Fibroblast of the aortic adventitia (primary cell): ENCODE data around the gene CITED4. TPM values are rescaled to one million over a fixed set of nuclear protein-coding genes. Genes with fewer than 3 reads are reported as not detected.

Experiments
- DNase-seq: peaks from one replicate; pipeline ENCODE4 v3.0.0-alpha.2; 2010; ENCODE audit warnings: low read depth
- H3K4me3 ChIP-seq: 2 replicates; pipeline ENCODE4 v1.5.1; 2011; ENCODE audit warnings: low read depth, mild to moderate bottlenecking, control low read depth, low read length, moderate library complexity
- CTCF ChIP-seq: IDR thresholded peaks from 2 replicates; pipeline ENCODE4 v1.5.1; 2011; ENCODE audit warnings: mild to moderate bottlenecking, low read length, control low read depth, inconsistent platforms; ENCODE audit not compliant: insufficient read depth
- total RNA-seq: library from RNA; depleted of rRNA; stranded (reverse); fragments of >200 nt; gene quantifications from 2 replicates; pipeline ENCODE4 v1.2.3, GENCODE V29; 2012; ENCODE audit warnings: low replicate concordance

The CITED4 gene
- total RNA-seq, 1 donor = 3.6 TPM

DNA sequence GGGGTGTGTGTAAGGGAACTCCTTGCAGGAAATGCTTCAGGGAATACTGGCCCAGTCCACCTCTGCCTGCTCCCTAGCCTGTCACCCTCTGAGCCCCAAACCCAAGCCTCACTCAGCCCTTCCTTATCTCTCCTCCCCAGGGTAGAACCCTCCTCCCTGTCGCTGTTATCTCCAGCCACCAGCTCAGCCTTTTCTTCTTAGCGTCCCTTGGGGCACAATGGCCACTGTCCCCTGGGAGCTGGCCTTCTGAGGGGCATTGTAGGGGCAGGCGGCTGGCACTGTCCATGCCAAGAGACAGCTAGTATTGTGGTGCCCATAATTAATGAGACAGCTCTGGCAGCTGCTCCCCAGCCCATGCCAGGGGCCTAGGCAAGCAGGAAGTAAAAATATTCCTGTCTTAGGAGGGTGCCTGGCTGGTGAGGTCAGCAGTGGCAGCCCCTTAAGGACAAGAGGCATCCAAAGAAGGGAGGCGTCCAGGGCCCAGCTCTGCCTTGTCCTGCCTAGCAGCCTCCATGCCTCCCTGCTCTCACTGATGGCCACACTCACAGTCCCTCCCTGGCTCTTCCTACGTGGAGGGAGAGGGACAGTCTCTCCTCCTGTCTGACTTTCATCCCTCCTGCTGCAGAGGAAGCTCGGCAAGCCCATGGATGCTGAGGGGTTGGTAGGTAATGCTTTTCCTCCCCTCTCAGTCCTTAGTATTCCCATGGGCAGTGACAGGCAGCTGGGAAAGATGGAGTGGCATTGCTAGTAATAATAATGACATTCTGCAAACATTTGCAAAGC is 41.1 kb downstream of the CITED4 start:
- no peak for DNase-seq
- no peak overlapping the region for H3K4me3 ChIP-seq
- TF ChIP-seq CTCF = no peak

- H3K4me3 ChIP-seq = no peak overlapping the region
- TF ChIP-seq CTCF = no peak
- no peak for DNase-seq
Measured at GRCh38 chr1:40820251-40820797, 41.8 kb downstream of the CITED4 start.

DNA sequence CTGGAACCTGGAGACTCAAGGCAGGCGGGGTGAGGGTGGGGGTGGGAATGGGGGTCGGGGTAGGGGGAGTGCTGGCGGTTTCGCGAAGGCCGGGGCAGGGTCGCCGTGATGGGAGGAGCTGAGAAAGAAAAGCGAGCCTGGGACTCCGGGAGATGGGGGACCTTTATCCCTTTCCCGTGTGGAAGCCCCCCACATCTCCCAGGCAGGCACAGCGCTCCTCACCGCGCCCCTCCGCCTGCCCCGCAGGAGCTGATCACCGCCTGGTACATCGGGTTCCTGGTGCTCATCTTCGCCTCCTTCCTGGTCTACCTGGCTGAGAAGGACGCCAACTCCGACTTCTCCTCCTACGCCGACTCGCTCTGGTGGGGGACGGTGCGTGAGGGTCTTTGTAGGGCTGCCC is 43.1 kb downstream of the CITED4 start:
- TF ChIP-seq CTCF = no peak
- no peak overlapping the region for H3K4me3 ChIP-seq
- no peak for DNase-seq

DNA sequence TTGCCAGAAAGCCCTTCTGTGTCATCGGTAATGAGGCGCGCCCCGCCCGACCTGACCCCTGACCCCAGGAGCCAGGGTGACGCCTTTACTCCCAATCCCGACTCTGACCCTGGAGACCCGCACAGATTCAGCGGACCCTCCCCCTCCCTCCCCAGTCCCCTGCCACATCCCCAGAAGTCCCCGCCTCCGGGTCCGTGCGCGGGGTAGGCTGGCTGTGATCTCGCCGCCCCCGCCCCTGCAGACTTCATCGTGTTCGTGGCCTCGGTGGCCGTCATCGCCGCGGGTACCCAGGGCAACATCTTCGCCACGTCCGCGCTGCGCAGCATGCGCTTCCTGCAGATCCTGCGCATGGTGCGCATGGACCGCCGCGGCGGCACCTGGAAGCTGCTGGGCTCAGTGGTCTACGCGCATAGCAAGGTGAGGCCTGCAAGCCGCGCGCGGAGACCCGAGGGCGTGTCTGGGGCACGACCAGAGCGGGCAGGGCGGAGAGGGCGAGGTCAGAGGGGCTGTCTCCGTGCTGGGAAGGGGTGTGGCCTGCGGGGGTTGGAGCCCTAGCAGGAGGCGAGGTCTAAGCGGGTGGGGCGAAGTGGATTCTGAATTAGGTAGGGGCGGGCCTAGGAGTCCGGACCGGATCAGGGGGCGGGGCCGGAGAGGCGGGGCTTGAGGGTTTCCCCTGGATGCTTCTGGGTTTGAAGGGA is 43.8 kb downstream of the CITED4 start:
- DNase-seq = no peak
- peak overlapping the region; percentile 39 for H3K4me3 ChIP-seq
- no peak for TF ChIP-seq CTCF

DNA sequence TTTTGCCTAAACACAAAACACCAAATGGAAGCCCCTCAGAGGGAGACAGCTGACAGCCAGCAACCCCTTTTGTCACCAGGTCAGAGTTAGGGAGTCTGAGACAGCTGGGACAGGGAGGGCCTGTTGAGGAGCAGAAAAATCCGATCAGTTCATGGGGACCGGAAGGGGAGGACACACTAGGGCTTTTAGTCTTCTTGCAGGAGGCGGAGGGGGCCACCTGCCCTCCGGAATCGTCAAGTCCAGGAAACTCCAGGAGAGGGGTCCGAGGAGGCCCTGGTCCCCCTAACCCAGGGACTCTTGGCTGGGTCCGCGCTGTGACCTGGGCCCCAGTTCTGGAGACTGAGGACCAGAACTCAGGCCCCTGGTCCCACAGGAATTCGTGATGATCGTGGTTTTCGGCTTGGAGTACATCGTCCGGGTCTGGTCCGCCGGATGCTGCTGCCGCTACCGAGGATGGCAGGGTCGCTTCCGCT is 44.3 kb downstream of the CITED4 start:
- no peak overlapping the region for H3K4me3 ChIP-seq
- no peak for TF ChIP-seq CTCF
- no peak for DNase-seq

DNA sequence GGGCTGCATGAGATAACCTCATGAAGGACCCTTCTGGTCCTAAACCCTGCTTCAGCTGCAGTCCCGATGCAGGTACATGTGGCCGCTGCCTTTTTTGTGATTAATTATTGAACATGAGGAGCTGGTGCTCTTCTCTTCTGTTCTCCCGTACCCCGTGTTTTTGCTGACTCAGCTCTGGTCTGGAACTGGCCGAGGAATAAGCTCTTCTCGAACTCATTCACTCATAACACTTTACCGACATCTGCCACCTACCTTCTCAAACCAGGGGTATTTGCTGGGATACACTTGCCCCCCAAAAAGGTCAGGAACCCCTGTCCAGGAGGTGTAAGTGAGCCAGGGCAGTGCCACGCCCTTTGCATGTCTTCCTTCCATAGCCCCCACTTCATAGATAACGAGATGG is 46.7 kb downstream of the CITED4 start:
- no peak for DNase-seq
- H3K4me3 ChIP-seq = no peak overlapping the region
- TF ChIP-seq CTCF = no peak

Other genes with a start within 250 kb of the CITED4 start
- 0.36 and 0.57 TPM in 2 replicates for gene RIMS3, start 196.7 kb downstream of the CITED4 start, total RNA-seq
- 13.2 and 23.1 TPM in 2 replicates for gene NFYC, start 170.7 kb downstream of the CITED4 start, total RNA-seq
- not detected in 2 replicates for gene KCNQ4, start 78.6 kb downstream of the CITED4 start, total RNA-seq
- 10.7 and 22.9 TPM in 2 replicates for gene CTPS1, start 117.3 kb upstream of the CITED4 start, total RNA-seq
- 0.09 and 0.57 TPM in 2 replicates for gene SLFNL1, start 159.4 kb upstream of the CITED4 start, total RNA-seq